Colonic mucosa (tissue), 4 donors: Measurements from ENCODE around the gene CLGN. TPM values are rescaled to one million over a fixed set of nuclear protein-coding genes. Genes with fewer than 3 reads are reported as not detected.

Experiments used
- DNase-seq: peaks from one replicate; pipeline ENCODE4 v3.0.0-alpha.2; 2020
- H3K27ac ChIP-seq: fragments of 200-600 bp; one replicate; pipeline ENCODE4 v1.8.0; 2021
- H3K27me3 ChIP-seq: fragments of 200-600 bp; one replicate; pipeline ENCODE4 v1.8.0; 2021
- H3K36me3 ChIP-seq: fragments of 200-600 bp; one replicate; pipeline ENCODE4 v1.8.0; 2021
- H3K4me1 ChIP-seq: fragments of 200-600 bp; one replicate; pipeline ENCODE4 v1.8.0; 2021; ENCODE audit warnings: mild to moderate bottlenecking
- H3K4me3 ChIP-seq: fragments of 200-600 bp; one replicate; pipeline ENCODE4 v1.8.0; 2021
- H3K9ac ChIP-seq, 2 donors: one replicate each; pipeline ENCODE4 v1.7.0; 2013; ENCODE audit warnings: control low read depth in 2 of 2, low read depth in 2 of 2, low read length in 2 of 2
- H3K9me3 ChIP-seq: fragments of 200-600 bp; one replicate; pipeline ENCODE4 v1.8.0; 2021
- CTCF ChIP-seq: fragments of 200-600 bp; IDR thresholded peaks from one replicate; pipeline ENCODE4 v1.8.0; 2022; ENCODE audit warnings: antibody characterized with exemption, mild to moderate bottlenecking
- intact Hi-C: fragments of 100-400 bp; cut with DNase I; formaldehyde crosslinking; loops from one replicate; pipeline ENCODE4 v1.14.1; 2022
- total RNA-seq, 2 donors: library from RNA; stranded (reverse); fragmentation: NEBNext Ultra II Directional in 1 of 2; extraction: Animal tissue kit (Norgen Biotek cat#: 25700) in 1 of 2; gene quantifications; one replicate each; pipeline ENCODE4 v1.2.1, GENCODE V29; 2021
- donor health status: healthy.
- donor health status: DM: no; HTN: no; CAD: no.
- donor health status: DM: no; HTN: no; CAD: no.

CLGN gene
- total RNA-seq, 2 donors from 2014 or later = 0.25 to 0.40 TPM

GRCh38 chr4:140363558-140363957, 63.9 kb downstream of the CLGN start:
- intact Hi-C loops = no loop called here
- no peak overlapping the region for H3K27ac ChIP-seq
- no peaks in the 10 kb centered on the region for H3K4me1 ChIP-seq
- H3K36me3 ChIP-seq = no peaks in the 10 kb centered on the region
- no peak for TF ChIP-seq CTCF
- no peaks in the 10 kb centered on the region for H3K9me3 ChIP-seq
- no peak for DNase-seq
- no peak overlapping the region for H3K9ac ChIP-seq
- H3K27me3 ChIP-seq = no peaks in the 10 kb centered on the region
- no peak overlapping the region for H3K4me3 ChIP-seq

- DNase-seq = peak; percentile 65
- Histone ChIP-seq H3K4me3 (no peak overlapping the region), H3K4me1 (no peaks in the 10 kb centered on the region), H3K9me3 (no peaks in the 10 kb centered on the region), H3K27ac (peak overlapping the region; percentile 2), H3K27me3 (no peaks in the 10 kb centered on the region), H3K9ac (no peak overlapping the region), H3K36me3 (no peaks in the 10 kb centered on the region)
- intact Hi-C loops = no loop called here
- no peak for TF ChIP-seq CTCF
These were observed 64.4 kb downstream of the CLGN start for GRCh38 chr4:140363051-140363450.

- no peak overlapping the region for H3K4me3 ChIP-seq
- H3K36me3 ChIP-seq = no peaks in the 10 kb centered on the region
- DNase-seq = no peak
- H3K27me3 ChIP-seq = no peaks in the 10 kb centered on the region
- H3K9ac ChIP-seq = no peak overlapping the region
- intact Hi-C loops = no loop called here
- no peak overlapping the region for H3K27ac ChIP-seq
- H3K4me1 ChIP-seq = no peaks in the 10 kb centered on the region
- no peak for TF ChIP-seq CTCF
- H3K9me3 ChIP-seq = no peaks in the 10 kb centered on the region
These were observed 66.3 kb downstream of the CLGN start for GRCh38 chr4:140361099-140361498.

GRCh38 chr4:140359562-140360427, 67.7 kb downstream of the CLGN start:
- H3K9ac ChIP-seq = no peak overlapping the region
- H3K4me3 ChIP-seq = no peak overlapping the region
- no peaks in the 10 kb centered on the region for H3K9me3 ChIP-seq
- peak; percentile 93 for TF ChIP-seq CTCF
- no peak overlapping the region for H3K27ac ChIP-seq
- no peaks in the 10 kb centered on the region for H3K4me1 ChIP-seq
- DNase-seq = peak; percentile 90
- no peaks in the 10 kb centered on the region for H3K36me3 ChIP-seq
- no peaks in the 10 kb centered on the region for H3K27me3 ChIP-seq
- intact Hi-C loops = loop anchor here (10.0 kb wide), 1 partner anchor 255 kb away; no protein-coding TSS in a partner anchor

DNA sequence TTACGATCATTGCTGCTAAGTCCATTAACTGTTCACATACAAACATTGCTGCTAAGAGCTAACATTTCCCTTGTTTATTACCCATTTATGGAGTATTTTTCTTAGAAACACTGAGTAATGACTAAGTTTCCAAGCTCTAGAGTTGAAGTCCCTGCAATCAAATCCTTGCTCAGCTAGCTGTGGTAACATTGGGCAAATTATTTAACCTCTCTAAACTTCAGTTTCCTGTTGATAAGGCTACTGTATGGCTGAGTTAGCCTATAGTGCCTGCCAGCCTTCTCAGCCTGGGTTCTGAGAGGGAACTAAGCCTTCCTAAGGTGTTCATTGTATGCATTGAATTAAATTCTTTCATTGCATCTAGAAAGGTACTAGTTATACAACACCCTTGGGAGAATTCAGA, 69.2 kb downstream of the CLGN start:
- H3K4me1 ChIP-seq = no peaks in the 10 kb centered on the region
- H3K27me3 ChIP-seq = no peaks in the 10 kb centered on the region
- H3K9ac ChIP-seq = no peak overlapping the region
- no peak overlapping the region for H3K27ac ChIP-seq
- DNase-seq = no peak
- H3K36me3 ChIP-seq = no peaks in the 10 kb centered on the region
- intact Hi-C loops = loop anchor here (10.0 kb wide), 1 partner anchor 257 kb away; no protein-coding TSS in a partner anchor
- H3K4me3 ChIP-seq = no peak overlapping the region
- no peak for TF ChIP-seq CTCF
- no peaks in the 10 kb centered on the region for H3K9me3 ChIP-seq
